T-helper 2 cell (primary cell): ENCODE measurements around the gene ZNRF2.
"Not testable (repeated sequence)": the region's sequence is repeated elsewhere in the genome, so short reads cannot be mapped to it uniquely, and the experiment has no call there.

ENCODE experiments used
- DNase-seq, 5 experiments: peaks; one replicate each; pipeline versions ENCODE4 v3.0.0 to v3.0.0-alpha.2; 2012 to 2022

The ZNRF2 gene

GRCh38 chr7:30263090-30263710 lies 21.2 kb upstream of the ZNRF2 start:
- no peak for DNase-seq

- DNase-seq, result no peak
Measured at GRCh38 chr7:30264052-30264451, 20.3 kb upstream of the ZNRF2 start.

DNA sequence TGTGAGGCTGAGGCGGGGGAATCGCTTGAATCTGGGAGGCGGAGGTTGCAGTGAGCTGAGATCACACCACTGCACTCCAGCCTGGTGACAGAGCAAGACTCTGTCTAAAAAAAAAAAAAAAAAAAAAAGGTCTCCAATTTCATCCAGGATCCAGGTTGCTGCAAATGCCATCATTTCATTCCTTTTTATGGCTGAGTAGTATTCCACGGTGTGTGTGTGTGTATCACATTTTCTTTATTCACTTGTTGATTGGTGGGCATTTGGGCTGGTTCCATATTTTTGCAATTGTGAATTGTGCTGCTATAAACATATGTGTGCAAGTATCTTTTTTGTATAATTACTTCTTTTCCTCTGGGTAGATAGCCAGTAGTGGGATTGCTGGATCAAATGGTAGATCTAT lies 19.2 kb upstream of the ZNRF2 start:
- DNase-seq, result not testable (repeated sequence)

GRCh38 chr7:30266686-30267085 lies 17.7 kb upstream of the ZNRF2 start:
- no peak for DNase-seq

GRCh38 chr7:30268586-30268985 lies 15.8 kb upstream of the ZNRF2 start:
- DNase-seq, result no peak

- DNase-seq, result no peak
Measured at GRCh38 chr7:30269490-30269889, 14.9 kb upstream of the ZNRF2 start.

GRCh38 chr7:30270921-30271320 lies 13.5 kb upstream of the ZNRF2 start:
- no peak for DNase-seq

- no peak for DNase-seq
Measured at GRCh38 chr7:30272126-30272525, 12.3 kb upstream of the ZNRF2 start.

GRCh38 chr7:30273552-30273951 lies 10.8 kb upstream of the ZNRF2 start:
- DNase-seq, result no peak

DNA sequence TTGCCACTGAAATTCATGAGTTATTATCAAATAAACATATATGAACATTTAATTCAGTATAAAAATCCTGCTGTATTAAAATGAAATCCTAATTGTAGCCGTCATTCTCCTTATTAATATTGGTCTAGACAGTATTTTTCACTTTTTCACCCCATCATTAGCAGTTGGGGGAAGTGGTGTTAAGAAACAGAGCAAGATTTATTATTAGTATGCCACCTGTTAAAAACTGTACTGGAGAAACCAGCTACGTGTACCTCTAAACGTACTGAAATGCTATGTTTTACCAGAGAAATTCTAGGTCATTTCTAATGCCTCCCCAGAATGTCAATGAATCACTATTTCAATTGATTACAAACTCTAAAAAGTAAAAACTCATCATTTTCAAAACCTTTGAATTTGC lies 9.8 kb upstream of the ZNRF2 start:
- no peak for DNase-seq

DNA sequence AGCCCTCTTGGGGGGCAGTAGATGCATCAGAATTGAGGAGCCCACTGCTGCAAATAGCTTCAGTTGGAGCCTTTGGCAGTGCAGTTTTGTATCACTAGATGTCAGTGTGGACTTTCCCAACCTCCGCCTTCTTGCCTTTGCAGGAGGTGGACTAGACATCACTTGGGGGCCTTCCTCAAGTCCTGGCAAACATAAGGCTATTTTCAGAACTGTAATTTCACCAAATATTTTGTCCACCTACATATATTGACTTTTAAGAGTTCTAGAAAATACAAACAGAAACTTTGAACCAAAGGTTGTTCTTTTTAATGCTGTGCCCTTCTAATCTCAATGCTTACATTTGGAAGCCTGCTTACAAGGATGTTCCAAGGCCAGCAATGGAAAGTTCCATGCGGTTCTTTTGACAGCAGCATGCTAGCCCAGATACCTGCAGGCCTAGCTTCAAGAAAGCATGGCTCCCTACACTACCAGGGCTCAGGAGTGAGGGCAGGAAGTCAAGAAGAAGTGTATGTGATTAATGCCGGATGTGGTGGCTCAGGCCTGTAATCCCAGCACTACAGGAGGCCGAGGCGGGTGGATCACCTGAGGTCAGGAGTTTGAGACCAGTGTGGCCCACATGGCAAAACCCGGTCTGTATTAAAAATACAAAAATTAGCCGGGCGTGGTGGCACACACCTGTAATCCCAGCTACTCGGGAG lies 8.0 kb upstream of the ZNRF2 start:
- DNase-seq, result peak in 4 of 5 experiments; percentile 4 to 64 (median 26)

DNA sequence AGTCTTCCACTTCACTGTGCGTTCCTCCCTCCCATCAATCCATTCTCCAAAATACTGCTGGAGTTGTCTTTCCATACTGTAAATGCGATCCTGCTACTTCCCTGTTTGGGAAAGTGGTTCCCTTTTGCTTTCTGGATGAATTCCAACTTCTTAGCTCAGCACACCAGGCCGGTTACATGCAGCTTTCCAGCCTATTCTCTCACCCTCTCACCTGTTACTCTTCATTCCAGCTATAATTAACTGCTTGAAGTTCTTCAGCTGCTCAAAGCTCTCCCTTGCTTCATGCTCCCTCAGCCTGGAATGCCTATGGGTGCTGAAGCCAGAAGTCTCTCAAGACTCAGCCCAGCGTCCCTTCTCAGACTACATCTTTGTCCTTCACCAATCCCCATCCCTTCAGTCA lies 6.0 kb upstream of the ZNRF2 start:
- no peak for DNase-seq

GRCh38 chr7:30278849-30279652 lies 5.3 kb upstream of the ZNRF2 start:
- peak in 1 of 5 experiments; percentile 14 for DNase-seq

GRCh38 chr7:30279653-30279904 lies 4.8 kb upstream of the ZNRF2 start:
- DNase-seq, result no peak

- DNase-seq, result no peak
Measured at GRCh38 chr7:30280631-30281030, 3.8 kb upstream of the ZNRF2 start.

DNA sequence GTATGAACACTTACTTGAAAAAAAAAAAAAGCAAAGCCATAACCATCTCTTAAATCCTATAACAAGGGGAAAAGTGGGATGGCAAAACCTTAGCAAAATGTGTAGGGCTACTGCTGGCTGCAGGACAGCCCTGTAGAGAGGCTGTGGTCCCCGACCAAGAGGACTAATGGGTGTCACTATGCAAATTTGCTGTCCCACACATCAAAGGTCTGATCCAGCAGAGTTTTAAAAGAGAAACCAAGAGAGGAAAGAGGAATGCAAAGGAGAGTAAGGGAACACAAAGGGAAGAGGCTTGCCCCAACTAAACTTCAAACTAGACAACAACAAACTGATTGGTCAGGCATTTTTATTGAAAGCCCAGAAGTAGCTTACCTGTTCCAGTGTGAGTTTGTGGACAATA lies 3.1 kb upstream of the ZNRF2 start:
- no peak for DNase-seq

DNA sequence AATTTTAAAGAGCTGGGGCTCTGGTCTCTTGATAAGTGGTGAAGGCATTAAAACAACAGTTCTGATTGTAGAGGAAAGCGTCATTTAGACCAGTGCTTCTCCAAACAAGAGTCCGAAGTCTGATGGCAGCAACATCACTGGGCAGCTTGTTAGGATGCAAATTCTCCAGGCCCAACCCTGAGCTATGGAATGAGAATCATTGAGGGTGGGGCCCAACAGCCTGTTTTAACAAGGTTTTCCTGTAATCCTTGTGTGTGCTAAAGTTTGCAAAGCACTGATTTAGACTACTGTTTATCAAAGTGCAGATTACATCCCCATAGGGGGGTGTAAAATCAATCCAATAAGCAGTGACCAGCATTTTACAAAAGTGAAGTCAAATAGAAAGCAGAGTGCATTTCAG lies 2.6 kb upstream of the ZNRF2 start:
- no peak for DNase-seq

DNA sequence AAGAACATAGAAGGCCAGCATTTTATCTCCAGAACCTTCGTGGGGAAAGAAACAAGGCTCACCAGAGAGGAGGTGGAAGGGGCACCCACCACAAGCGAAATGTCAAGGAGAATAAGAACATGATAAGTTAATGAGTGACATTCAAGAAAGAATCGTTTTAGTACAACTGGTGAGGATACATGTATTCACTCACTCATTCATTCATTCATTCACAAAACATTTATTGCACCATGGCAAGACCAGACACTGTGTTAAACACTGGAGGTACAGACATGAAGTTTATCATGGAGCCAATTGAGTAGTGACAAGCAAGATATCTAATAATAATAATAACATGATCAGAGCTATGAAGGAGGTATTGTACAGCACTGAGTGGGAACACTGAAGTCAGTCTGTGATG lies 1.7 kb upstream of the ZNRF2 start:
- no peak for DNase-seq

GRCh38 chr7:30285067-30285535 lies 704 bp downstream of the ZNRF2 start:
- peak in 4 of 5 experiments; percentile 9 to 62 (median 20) for DNase-seq

DNA sequence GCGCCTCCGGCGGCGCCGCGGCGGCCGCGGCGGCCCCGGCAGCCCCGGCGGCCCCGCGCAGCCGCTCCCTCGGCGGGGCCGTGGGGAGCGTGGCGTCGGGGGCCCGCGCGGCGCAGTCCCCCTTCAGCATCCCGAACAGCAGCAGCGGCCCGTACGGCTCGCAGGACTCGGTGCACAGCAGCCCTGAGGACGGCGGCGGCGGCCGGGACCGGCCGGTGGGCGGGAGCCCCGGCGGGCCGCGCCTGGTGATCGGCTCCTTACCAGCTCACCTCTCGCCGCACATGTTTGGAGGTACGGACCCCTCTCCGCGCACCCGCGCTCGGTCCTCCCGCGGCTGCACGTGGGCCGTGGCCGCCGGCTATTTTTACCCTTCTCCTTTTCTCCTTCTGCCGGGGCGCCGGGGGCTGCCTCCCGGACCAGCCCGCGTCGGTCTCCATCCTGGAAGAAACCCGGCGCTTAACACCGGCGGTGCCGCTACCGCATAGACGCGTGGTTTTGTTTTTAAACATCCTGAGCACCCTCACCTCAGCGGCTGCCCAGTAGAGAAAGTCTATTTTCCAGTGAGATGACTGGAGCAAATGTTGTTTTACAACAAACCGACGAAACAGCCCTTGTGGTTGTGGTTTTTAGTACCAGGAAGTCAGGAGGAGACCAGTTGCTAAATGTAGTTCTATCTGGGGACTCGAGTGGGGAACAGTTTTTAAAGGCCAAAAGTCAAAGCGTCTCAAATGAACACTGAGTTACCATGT lies 1.3 kb downstream of the ZNRF2 start:
- DNase-seq, result peak in 4 of 5 experiments; percentile 26 to 93 (median 48)

- no peak for DNase-seq
Measured at GRCh38 chr7:30286749-30287148, 2.4 kb downstream of the ZNRF2 start.

DNA sequence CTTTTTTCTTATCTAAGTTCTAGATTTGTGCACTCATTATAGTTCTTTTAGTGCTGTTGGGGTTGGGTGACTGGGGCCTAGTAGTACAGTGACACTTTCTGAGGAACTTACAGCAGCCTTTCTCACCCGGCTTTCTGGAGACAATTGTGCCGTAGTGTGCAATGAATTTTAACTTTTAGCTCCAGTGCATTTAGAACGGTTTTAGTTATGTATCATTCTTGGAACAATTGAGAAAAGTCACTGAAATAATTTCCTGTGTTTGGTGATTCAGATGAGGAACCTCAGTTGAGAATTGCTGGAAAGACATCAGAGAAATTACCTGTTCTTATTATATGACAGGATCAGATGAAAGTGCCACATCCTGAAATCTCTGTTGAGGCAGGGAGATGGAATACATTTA lies 3.2 kb downstream of the ZNRF2 start:
- DNase-seq, result peak in 1 of 5 experiments; percentile 38

DNA sequence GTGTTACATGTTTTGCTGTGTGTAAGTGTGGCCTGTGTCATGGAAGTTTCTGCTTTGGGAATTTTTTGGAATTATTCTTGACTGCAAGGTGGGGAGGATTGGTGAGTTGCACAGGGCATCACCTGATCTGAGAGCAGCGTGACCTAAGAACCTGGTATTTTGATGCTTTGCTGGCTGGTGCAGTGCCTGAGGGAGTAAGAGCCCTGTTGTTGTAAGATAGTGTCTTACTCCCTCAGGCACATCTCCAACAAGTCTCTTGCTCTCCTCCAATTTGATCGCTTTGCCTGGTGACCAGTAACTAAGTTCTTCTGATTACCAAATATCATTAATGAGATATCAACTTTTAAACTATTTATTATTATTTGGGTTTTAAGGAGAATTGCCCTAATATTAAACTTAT lies 5.2 kb downstream of the ZNRF2 start:
- DNase-seq, result not testable (repeated sequence)
